IMR-90 (cell line): Measurements from ENCODE around the gene KATNB1.

ENCODE experiments used
- BHLHE40 ChIP-seq: fragments of 150-350 bp; IDR thresholded peaks from 2 replicates; pipeline ENCODE4 v1.6.1; 2016; ENCODE audit warnings: mild to moderate bottlenecking, low read depth, low read length
- CEBPB ChIP-seq: IDR thresholded peaks from 2 replicates; pipeline ENCODE4 v1.6.1; 2012; ENCODE audit warnings: low read depth, low read length, improper control_type of control experiment
- TF ChIP-seq, protein P1 (sequence below): conservative IDR thresholded peaks from 2 replicates; pipeline ENCODE4 v1.5.1; 2012; ENCODE audit warnings: mild to moderate bottlenecking, low read depth, low read length, improper control_type of control experiment

- TF ChIP-seq, protein P1, sequence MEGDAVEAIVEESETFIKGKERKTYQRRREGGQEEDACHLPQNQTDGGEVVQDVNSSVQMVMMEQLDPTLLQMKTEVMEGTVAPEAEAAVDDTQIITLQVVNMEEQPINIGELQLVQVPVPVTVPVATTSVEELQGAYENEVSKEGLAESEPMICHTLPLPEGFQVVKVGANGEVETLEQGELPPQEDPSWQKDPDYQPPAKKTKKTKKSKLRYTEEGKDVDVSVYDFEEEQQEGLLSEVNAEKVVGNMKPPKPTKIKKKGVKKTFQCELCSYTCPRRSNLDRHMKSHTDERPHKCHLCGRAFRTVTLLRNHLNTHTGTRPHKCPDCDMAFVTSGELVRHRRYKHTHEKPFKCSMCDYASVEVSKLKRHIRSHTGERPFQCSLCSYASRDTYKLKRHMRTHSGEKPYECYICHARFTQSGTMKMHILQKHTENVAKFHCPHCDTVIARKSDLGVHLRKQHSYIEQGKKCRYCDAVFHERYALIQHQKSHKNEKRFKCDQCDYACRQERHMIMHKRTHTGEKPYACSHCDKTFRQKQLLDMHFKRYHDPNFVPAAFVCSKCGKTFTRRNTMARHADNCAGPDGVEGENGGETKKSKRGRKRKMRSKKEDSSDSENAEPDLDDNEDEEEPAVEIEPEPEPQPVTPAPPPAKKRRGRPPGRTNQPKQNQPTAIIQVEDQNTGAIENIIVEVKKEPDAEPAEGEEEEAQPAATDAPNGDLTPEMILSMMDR, result no peak
- TF ChIP-seq CEBPB, result no peak
- no peak for TF ChIP-seq BHLHE40
Observed at GRCh38 chr16:57694231-57694724, 41.3 kb upstream of the KATNB1 start.
